OCI-LY1 (cell line): ENCODE data around the gene GALNTL6.

Source experiments
- H2AFZ ChIP-seq: fragments of 200-600 bp; sonication (generic), shearing (Covaris generic); 2 replicates; pipeline ENCODE4 v1.6.0; 2014; ENCODE audit warnings: antibody characterized with exemption, mild to moderate bottlenecking, low read length
- H3F3A ChIP-seq: fragments of 200-600 bp; sonication (generic), shearing (Covaris generic); 2 replicates; pipeline ENCODE4 v1.6.0; 2014; ENCODE audit warnings: mild to moderate bottlenecking, antibody characterized with exemption, low read length, moderate library complexity; ENCODE audit not compliant: insufficient read depth
- H3K27ac ChIP-seq: fragments of 200-600 bp; sonication (generic); 2 replicates; pipeline ENCODE4 v1.5.1; 2014; ENCODE audit warnings: low read length, mixed run types, mild to moderate bottlenecking, low read depth; ENCODE audit not compliant: poor library complexity, severe bottlenecking
- H3K27me3 ChIP-seq: fragments of 200-600 bp; sonication (generic); 2 replicates; pipeline ENCODE4 v1.6.0; 2014; ENCODE audit warnings: antibody characterized with exemption, mild to moderate bottlenecking, low read length, moderate library complexity; ENCODE audit not compliant: insufficient read depth
- H3K36me3 ChIP-seq: fragments of 200-600 bp; sonication (generic); 2 replicates; pipeline ENCODE4 v1.6.1; 2014; ENCODE audit warnings: mild to moderate bottlenecking, antibody characterized with exemption, low read length, moderate library complexity, mixed read lengths; ENCODE audit not compliant: insufficient read depth
- H3K4me1 ChIP-seq: fragments of 200-600 bp; sonication (generic); 2 replicates; pipeline ENCODE4 v1.5.1; 2014; ENCODE audit warnings: mild to moderate bottlenecking, low read length, moderate library complexity; ENCODE audit not compliant: insufficient read depth, severe bottlenecking
- H3K4me2 ChIP-seq: fragments of 200-600 bp; sonication (generic), shearing (Covaris generic); 2 replicates; pipeline ENCODE4 v1.6.1; 2014; ENCODE audit warnings: low read length
- H3K4me3 ChIP-seq: fragments of 200-600 bp; sonication (generic); 2 replicates; pipeline ENCODE4 v1.5.1; 2014; ENCODE audit warnings: low read length, low read depth, mild to moderate bottlenecking, mixed read lengths; ENCODE audit not compliant: poor library complexity, severe bottlenecking
- H3K79me2 ChIP-seq: fragments of 200-600 bp; shearing (Covaris generic); 2 replicates; pipeline ENCODE4 v1.6.1; 2016; ENCODE audit warnings: mixed run types, low read length, mixed read lengths; ENCODE audit not compliant: insufficient read depth
- H3K9ac ChIP-seq: fragments of 200-600 bp; sonication (generic), shearing (Covaris generic); 2 replicates; pipeline ENCODE4 v1.6.1; 2014; ENCODE audit warnings: mild to moderate bottlenecking, low read length, mixed read lengths
- H3K9me2 ChIP-seq: fragments of 200-600 bp; sonication (generic), shearing (Covaris generic); 2 replicates; pipeline ENCODE4 v1.6.1; 2014; ENCODE audit warnings: low read depth, mild to moderate bottlenecking, low read length, mixed read lengths
- H3K9me3 ChIP-seq: fragments of 200-600 bp; shearing (Covaris generic); 2 replicates; pipeline ENCODE4 v1.6.1; 2014; ENCODE audit warnings: low read length, mixed read lengths
- H4K20me1 ChIP-seq: fragments of 200-600 bp; sonication (generic), shearing (Covaris generic); 2 replicates; pipeline ENCODE4 v1.6.0; 2016; ENCODE audit warnings: mild to moderate bottlenecking, low read length; ENCODE audit not compliant: insufficient read depth
- EZH2 ChIP-seq: fragments of 200-600 bp; sonication (generic), shearing (Covaris generic); IDR thresholded peaks from 2 replicates; pipeline ENCODE4 v1.8.0; 2017; ENCODE audit warnings: borderline replicate concordance, mixed run types, mild to moderate bottlenecking, antibody characterized with exemption, low read length, moderate library complexity, mixed read lengths
- TF ChIP-seq, protein P1 (sequence below): fragments of 200-600 bp; sonication (generic), shearing (Covaris generic); IDR thresholded peaks from 2 replicates; pipeline ENCODE4 v1.5.1; 2017; ENCODE audit warnings: mild to moderate bottlenecking, antibody characterized with exemption, low read length, moderate library complexity, mixed read lengths

The GALNTL6 gene

GRCh38 chr4:172843192-172843591 is 1030.0 kb downstream of the GALNTL6 start:
- no peak for TF ChIP-seq EZH2
- TF ChIP-seq, protein P1, sequence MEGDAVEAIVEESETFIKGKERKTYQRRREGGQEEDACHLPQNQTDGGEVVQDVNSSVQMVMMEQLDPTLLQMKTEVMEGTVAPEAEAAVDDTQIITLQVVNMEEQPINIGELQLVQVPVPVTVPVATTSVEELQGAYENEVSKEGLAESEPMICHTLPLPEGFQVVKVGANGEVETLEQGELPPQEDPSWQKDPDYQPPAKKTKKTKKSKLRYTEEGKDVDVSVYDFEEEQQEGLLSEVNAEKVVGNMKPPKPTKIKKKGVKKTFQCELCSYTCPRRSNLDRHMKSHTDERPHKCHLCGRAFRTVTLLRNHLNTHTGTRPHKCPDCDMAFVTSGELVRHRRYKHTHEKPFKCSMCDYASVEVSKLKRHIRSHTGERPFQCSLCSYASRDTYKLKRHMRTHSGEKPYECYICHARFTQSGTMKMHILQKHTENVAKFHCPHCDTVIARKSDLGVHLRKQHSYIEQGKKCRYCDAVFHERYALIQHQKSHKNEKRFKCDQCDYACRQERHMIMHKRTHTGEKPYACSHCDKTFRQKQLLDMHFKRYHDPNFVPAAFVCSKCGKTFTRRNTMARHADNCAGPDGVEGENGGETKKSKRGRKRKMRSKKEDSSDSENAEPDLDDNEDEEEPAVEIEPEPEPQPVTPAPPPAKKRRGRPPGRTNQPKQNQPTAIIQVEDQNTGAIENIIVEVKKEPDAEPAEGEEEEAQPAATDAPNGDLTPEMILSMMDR, result no peak
- H3K4me1 ChIP-seq, result no peaks in the 10 kb centered on the region
- H3K27ac ChIP-seq, result no peak overlapping the region
- no peak overlapping the region for H2AFZ ChIP-seq
- H3K4me3 ChIP-seq, result no peak overlapping the region
- H3K79me2 ChIP-seq, result no peaks in the 10 kb centered on the region
- H3K9me2 ChIP-seq, result no peaks in the 10 kb centered on the region
- no peak overlapping the region for H3K4me2 ChIP-seq
- H4K20me1 ChIP-seq, result no peaks in the 10 kb centered on the region
- H3K36me3 ChIP-seq, result no peaks in the 10 kb centered on the region
- H3F3A ChIP-seq, result no peaks in the 10 kb centered on the region
- H3K9ac ChIP-seq, result no peak overlapping the region
- no peaks in the 10 kb centered on the region for H3K9me3 ChIP-seq
- no peaks in the 10 kb centered on the region for H3K27me3 ChIP-seq

DNA sequence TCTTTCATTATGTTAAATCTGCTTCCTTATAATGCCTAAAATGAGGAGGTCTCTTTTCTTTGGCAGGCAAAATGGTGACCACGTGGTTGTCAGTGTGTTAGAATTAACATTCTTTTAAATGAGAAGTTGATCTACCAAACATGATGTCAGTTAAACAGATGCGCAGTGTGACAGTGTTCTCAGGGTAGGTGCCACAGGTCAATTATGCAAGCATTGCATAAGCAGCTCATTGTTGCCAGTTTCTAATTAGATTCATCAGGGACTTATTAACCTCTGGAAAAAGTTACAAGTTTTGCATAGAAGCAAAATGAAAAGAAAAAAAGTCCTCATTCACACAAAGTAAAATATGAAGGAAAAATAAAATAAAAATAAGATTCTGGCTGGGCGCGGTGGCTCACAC is 1031.4 kb downstream of the GALNTL6 start:
- Histone ChIP-seq H2AFZ (no peak overlapping the region), H3K79me2 (no peaks in the 10 kb centered on the region), H3K9ac (no peak overlapping the region), H3K27ac (no peak overlapping the region), H3K36me3 (no peaks in the 10 kb centered on the region), H3K9me2 (no peaks in the 10 kb centered on the region), H4K20me1 (no peaks in the 10 kb centered on the region), H3K4me2 (no peak overlapping the region), H3F3A (no peaks in the 10 kb centered on the region), H3K27me3 (no peaks in the 10 kb centered on the region), H3K4me1 (no peaks in the 10 kb centered on the region), H3K4me3 (no peak overlapping the region), H3K9me3 (no peaks in the 10 kb centered on the region)
- TF ChIP-seq, protein P1, result no peak
- TF ChIP-seq EZH2, result no peak

DNA sequence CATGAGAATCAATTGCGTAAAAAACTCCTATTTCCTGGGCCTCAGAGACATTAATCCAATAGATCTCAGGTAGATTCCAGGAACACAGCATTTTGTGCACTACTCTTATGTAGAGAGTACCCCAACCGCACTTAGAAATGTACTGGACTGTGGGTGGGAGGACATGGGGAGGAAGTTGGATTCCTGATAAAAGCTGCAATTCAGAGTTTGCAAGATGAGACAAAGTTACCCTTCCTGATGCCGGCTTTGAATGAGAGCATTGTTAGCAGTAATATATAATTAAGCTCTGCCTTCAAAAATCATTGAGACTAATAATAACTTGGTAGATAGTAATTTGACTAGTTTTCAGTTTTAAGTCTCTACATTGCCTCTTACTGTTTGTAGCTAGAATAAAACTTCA is 1032.1 kb downstream of the GALNTL6 start:
- no peaks in the 10 kb centered on the region for H3K27me3 ChIP-seq
- H3K79me2 ChIP-seq, result no peaks in the 10 kb centered on the region
- H3F3A ChIP-seq, result no peaks in the 10 kb centered on the region
- TF ChIP-seq, protein P1, result no peak
- TF ChIP-seq EZH2, result no peak
- H4K20me1 ChIP-seq, result no peaks in the 10 kb centered on the region
- H2AFZ ChIP-seq, result no peak overlapping the region
- H3K36me3 ChIP-seq, result no peaks in the 10 kb centered on the region
- H3K4me1 ChIP-seq, result no peaks in the 10 kb centered on the region
- H3K27ac ChIP-seq, result no peak overlapping the region
- no peaks in the 10 kb centered on the region for H3K9me2 ChIP-seq
- H3K9ac ChIP-seq, result no peak overlapping the region
- H3K9me3 ChIP-seq, result no peaks in the 10 kb centered on the region
- no peak overlapping the region for H3K4me2 ChIP-seq
- H3K4me3 ChIP-seq, result no peak overlapping the region
